ENCODE data around the gene NPPA. TPM values are rescaled to one million over a fixed set of nuclear protein-coding genes. Genes with fewer than 3 reads are reported as not detected.

NPPA gene
- total RNA-seq, 1 experiment from 2014 or later, result not detected

DNA sequence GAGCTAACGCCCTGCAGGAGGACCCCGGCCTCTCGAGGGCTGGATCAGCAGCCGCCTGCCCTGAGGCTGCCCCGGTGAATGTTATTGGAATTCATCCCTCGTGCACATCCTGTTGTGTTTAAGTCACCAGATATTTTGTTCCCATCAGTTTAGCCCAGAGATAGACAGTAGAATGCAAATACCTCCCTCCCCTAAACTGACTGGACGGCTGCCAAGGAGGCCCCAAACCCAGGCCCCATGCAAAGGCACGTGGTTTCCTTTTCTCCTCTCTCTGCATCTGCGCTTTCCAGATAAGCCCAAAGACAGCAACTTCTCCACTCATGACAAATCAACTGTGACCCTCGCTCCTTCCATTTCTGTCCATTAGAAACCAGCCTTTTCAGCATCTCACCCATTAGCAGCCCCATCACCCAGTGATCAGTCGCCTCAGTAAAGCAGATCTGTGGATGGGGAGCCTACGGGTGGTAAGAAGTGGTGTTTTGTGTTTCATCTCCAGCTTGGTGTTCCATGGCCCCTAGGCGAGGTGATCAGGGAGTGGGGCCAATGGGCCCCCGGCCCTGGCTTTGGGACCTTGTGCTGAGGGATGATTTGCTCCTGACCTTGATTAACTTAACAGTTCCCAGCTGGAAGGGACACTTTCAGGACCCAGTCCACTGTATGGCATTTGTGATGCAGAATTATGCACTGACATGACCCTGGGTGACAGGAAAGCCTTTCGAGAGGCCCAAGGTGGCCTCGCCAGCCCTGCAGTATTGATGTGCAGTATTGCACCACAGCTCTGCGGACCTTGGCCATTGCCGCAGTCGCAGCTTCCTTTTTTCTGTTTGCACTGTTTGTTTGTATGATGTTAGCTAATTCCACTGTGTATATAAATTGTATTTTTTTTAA lies 5.2 kb downstream of the NPPA start:
- DNase-seq (ENCODE audit: low read depth), result no peak

DNA sequence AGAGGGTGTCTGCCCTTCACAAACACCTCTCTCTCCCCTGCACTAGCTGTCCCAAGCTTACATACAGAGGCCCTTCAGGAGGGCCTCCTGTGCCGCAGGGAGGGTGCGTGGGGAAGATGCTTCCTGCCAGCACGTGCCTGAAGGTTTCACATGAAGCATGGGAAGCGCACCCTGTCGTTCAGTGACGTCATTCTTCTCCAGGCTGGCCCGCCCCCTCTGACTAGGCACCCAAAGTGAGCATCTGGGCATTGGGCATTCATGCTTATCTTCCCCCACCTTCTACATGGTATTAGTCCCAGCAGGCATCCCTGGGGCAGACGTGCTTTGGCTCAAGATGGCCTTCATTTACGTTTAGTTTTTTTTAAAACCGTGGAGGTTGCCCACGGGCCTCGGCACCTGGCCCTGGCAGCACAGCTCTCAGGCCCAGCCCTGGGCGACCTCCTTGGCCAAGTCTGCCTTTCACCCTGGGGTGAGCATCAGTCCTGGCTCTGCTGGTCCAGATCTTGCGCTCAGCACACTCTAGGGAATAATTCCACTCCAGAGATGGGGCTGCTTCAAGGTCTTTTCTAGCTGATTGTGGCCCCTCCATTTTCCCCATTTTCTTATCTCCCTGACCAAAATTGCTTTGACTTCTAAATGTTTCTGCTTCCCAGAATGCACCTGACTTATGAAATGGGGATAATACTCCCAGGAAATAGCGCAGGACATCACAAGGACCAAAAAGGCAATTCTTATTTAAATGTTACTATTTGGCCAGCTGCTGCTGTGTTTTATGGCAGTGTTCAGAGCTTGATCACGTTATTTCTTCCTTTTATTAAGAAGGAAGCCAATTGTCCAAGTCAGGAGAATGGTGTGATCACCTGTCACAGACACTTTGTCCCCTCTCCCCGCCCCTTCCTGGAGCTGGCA lies 6.1 kb downstream of the NPPA start:
- no peak for DNase-seq (ENCODE audit: low read depth)

DNA sequence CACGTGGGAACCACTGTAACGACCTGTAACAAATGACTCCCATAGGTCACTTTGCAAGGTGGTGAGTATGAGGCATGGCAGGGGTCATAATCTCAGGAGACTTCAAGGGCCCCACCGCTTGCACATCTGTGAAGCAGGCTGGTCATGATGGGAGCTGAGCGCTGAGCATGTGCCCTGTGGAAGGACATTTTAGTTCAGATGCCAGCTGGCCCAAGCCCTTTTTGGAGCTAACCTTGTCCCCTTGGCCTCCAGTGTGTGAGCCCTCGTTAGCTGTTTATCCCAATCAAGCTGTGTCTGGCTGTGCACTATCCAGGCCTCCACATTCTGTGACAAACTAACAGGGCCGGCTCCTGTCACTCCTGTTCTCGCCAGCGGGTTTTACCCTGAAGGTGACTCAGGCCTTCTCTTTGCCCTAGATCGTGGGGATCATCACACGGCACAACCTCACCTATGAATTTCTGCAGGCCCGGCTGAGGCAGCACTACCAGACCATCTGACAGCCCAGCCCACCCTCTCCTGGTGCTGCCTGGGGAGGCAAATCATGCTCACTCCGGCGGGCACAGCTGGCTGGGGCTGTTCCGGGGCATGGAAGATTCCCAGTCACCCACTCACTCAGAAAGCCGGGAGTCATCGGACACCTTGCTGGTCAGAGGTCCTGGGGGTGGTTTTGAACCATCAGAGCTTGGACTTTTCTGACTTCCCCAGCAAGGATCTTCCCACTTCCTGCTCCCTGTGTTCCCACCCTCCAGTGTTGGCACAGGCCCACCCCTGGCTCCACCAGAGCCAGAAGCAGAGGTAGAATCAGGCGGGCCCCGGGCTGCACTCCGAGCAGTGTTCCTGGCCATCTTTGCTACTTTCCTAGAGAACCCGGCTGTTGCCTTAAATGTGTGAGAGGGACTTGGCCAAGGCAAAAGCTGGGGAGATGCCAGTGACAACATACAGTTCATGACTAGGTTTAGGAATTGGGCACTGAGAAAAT lies 7.6 kb downstream of the NPPA start:
- DNase-seq (ENCODE audit: low read depth), result no peak

DNA sequence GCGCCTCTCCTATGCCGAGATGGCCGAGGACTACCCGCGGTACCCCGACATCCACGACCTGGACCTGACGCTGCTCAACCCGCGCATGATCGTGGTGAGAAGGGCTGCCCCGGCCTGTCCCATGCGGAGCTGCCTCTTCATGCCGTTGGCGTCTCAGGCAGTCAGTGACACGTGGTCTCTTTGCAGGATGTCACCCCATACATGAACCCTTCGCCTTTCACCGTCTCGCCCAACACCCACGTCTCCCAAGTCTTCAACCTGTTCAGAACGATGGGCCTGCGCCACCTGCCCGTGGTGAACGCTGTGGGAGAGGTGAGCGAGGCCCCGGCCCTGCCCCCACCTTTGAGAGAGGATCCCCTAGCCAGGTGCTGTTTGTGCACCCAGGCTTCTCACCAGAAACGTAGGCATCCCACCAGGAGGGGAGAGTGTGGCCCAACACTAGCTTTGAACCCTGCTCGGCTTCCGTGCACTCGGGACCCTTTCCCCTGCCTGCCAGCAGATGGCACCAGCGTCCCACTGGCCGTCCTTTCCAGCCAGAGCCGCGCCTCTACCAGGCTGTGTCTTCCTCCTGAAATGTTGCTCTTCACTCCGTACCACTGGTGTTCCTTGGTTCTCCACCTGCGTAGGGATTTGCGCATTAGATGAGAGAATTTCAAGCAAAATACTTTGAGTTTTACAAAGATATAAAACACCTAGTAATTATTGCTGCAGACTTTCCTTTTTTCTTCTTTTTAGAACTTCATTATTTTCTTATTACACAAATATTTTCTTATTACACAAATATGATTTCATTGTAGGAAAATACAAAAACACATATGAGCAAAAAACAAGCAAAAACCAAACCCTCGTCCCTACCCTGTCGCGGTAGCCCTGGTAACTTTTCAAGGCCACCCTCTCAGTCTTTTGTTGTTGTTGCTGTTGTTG lies 9.0 kb downstream of the NPPA start:
- DNase-seq (ENCODE audit: low read depth), result peak; percentile 74

DNA sequence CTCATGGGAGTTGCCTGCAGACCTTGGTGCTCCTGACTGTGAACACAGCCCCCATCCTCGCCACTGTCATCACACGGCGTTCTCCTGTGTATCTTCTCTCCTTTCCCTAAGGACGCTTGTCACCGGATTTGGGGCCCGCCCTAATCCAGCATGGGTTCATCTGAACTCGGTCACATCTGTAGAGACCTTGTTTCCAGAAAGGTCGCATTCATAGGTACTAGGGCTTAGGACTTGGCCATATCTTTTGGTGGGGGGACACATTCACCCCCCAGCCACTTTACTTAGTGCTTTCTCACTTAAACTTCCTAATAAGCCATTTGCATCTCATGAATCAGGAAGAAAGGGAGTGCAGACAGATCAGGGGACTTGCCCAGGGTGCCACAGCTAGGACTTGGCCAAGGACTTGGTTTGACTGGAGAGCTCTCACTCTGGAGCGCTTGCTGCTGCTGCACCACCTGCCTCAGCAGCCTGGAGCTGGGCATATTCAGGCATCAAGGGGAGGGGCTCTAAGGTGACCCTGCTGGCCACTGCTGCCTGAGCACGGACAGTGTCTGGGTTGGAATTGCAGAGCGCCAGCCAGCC lies 9.7 kb downstream of the NPPA start:
- no peak for DNase-seq (ENCODE audit: low read depth)

DNA sequence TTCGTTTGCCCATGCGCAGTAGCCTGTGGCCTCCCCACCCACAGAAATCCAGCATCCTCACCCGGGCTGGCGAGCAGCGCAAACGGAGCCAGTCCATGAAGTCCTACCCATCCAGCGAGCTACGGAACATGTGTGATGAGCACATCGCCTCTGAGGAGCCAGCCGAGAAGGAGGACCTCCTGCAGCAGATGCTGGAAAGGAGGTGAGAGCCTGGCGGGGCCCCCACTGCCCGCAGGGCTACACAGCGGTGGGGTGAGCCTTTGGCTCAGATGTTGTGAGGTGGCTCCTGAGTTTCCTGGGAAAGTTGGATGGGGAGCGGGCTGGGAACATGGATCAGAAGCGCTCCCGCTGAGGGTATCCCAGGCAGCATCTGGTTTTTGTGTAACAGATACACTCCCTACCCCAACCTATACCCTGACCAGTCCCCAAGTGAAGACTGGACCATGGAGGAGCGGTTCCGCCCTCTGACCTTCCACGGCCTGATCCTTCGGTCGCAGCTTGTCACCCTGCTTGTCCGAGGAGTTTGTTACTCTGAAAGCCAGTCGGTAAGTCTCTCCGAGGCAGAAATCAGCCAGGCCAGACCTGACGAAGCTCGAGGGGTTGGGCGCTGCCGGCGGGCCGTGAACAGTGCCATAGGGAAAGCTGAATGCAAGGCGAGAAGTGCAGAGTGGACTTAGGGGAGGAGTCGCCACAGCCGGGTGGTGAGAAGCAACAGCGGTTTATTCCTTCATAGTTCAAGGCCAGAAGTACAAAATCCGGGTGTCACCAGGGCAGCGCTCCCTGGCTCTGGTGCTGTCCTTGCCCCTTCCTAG lies 10.4 kb downstream of the NPPA start:
- no peak for DNase-seq (ENCODE audit: low read depth)

DNA sequence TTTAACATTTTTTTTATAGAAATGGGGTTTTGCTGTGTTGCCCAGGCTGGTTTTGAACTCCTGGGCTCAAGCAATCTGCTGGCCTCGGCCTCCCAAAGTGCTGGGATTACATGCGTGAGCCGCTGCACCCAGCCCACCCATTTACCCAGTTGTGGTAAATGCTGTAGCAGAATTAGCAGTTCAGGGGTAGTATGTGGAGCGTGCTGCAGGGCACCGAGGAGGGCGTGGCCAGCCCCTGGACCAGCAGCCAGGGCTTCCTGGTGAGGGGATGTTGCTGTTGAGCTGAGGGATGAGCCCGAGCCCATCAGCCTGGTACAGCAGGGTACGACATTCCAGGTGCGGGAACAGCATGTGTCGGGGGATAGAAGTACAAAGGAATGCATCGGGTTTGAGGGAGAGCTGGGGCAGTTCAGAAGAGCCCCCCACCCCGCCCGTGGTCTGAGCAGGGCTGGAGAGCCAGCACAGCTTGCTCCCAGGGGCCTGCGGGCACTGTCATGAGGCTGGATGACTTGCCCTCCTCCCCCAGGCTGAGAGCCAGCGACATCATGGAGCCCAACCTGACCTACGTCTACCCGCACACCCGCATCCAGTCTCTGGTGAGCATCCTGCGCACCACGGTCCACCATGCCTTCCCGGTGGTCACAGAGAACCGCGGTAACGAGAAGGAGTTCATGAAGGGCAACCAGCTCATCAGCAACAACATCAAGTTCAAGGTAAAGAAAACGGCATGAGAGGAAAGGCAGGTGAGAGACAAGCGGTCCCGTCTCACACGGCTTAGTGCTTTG lies 11.9 kb downstream of the NPPA start:
- no peak for DNase-seq (ENCODE audit: low read depth)

DNA sequence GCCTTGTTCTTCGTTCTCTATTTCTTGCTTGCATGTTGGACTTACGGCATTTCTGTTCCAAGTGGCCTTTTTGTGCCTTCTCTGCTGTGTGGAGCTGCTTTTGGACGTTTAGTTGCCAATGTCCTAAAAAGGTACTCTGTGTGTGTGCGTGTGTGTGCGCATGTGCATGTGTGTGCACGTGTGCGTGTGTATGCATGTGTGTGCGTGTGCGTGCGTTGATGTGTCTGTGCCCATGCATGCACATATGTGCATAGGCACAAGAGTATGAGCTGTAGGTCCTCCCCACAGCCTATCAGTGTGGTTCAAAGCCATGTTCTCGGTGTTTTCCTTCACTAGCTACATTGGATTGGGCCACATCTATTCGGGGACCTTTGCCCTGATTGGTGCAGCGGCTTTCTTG lies 13.7 kb downstream of the NPPA start:
- DNase-seq (ENCODE audit: low read depth), result no peak

DNA sequence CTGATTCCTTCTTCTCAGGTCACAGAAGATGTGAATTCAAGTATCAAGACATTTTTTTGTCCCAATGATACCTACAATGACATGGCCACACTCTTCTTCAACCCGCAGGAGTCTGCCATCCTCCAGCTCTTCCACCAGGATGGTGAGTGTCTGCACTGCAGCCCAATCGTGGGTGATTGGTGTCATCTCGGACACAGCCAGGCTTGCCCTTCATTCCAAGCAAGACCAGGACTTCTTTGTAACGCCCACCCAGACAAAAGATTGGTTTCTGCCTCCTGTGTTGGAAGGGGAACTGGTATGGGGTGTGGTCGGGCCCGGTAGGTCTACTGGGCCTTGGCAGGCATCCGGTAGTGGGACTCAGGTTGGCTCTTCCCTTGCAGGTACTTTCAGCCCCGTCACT lies 14.1 kb downstream of the NPPA start:
- no peak for DNase-seq (ENCODE audit: low read depth)

DNA sequence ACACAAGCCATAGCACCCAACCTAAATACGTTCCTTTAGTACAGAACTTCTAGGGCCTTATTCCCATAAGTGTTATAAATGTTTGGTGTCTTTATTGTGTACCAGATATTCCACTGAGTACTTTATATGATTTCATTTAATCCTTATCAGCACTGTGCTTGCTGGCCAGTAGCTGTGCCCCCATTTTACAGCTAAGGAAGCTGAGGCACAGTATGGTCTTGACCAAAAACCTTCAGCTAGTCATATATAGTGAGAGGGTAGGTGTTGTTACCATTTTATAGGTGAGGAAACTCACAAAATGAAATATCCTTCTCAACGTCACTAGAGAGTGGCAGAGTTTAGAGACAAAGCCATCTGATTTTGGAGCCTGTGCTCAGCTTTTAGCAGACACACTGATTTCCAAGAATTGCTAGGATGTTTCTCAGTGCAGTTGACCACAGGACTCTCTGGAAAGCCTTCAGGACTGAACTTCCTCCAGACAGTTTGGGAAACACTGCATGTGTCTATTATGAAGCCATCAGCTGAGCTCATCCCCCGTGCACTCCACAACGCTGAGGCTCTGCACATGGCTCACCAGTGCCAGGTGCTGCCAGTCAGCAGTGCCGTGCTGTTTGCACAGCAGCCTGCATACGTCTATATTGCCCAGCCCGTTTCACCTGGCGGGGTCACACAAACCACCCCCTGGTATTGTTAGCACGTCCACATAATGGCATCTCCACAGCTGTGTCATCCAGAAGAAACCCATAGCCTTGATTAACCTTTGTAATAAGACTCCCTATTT lies 15.4 kb downstream of the NPPA start:
- DNase-seq (ENCODE audit: low read depth), result no peak

DNA sequence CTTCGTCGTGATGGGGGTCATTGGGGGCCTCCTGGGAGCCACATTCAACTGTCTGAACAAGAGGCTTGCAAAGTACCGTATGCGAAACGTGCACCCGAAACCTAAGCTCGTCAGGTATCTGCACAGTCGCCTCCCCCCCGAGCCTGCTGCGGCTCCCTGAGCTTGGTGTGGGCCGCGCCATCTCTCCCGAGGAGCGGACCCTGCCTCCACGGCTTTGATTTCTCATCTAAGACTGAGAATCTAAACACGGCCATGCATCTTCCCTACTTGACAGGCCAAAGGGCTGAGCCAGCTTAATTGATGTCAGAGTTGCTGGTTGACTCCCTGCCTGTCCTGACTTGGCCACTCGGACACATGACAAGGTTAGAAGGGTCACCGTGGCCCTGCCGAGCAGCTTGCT lies 19.1 kb downstream of the NPPA start:
- no peak for DNase-seq (ENCODE audit: low read depth)

DNA sequence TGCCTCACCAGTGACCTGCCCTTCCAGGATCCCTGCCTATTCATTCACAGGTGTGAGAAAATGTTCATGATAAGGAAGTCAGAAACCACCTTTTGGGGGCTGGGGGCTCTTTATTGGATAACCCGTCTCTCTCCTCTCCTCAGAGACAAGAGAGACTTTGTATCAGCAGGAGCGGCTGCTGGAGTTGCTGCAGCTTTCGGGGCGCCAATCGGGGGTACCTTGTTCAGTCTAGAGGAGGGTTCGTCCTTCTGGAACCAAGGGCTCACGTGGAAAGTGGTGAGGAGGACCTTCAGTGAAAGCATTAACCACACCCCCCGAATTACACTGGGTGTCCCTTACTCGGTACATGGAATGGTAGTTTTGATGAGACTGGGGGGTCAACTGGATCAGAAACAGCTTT lies 20.6 kb downstream of the NPPA start:
- no peak for DNase-seq (ENCODE audit: low read depth)

DNA sequence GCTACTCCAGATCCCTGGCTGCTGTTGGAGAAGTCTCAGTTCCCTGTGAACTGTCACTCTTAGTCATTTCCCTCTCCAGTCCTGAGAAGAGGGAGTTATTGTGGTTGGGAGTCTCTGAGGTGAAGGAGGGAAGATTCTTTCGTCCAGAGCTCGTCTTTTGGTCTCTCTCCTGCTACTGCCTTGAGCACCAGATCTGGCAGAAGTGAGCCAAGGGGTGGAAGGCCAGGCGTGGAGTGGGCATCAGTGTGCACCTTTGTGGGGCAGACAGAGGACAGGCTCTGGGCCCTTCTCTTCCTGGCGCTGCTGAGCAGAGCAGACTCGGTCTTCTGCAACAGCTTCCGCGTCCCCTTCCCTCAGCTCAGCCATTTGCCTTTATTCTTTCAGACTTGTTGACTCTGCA lies 22.5 kb downstream of the NPPA start:
- DNase-seq (ENCODE audit: low read depth), result no peak

DNA sequence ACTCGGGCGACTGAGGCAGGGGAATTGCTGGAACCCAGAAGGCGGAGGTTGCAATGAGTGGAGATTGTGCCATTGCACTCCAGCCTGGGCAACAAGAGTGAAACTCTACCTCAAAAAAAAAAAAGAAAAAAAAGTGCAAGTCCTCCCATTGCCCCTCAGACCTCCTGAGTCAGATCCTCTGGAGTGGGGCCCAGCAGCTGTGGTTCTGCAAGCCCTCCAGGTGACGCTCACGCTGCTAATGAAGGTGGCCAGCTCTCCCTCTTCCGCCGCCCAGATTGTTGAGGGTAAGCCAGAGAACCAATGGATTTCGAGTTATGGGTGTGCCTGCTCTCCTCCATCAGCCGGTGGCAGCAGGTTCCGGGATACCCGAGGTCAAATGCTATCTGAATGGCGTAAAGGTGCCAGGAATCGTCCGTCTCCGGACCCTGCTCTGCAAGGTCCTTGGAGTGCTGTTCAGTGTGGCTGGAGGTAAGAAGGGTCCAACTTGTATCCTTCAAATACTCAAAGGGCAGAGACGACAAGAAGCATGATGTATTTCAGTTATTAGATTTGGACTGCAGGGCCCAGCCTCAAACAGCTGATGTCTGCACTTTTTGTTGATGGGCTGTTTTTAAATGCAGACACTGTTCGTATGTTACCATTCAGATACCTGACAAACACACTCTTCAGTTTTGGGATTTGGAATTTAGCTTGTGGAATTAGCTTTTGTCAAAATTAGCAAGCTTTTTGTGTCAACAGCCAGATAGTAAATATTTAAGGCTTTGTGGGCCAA lies 24.0 kb downstream of the NPPA start:
- DNase-seq (ENCODE audit: low read depth), result peak; percentile 86

DNA sequence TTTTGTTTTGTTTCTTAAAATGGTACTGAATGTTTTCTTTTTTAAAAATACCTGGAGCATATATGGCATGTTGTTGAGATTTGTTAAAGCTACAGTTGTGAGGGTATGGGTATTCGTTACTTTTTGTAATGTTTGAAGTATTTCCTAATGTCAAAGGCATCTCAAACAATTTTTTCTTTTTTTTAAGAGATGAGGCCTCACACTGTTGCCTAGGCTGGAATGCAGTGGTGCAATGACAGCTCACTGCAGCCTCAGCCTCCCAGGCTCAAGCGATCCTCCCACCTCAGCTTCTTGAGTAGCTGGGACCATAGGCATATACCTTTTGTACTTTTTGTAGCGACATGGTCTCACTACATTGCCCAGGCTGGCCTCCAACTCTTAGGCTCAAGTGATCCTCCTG lies 25.5 kb downstream of the NPPA start:
- DNase-seq (ENCODE audit: low read depth), result peak; percentile 43

DNA sequence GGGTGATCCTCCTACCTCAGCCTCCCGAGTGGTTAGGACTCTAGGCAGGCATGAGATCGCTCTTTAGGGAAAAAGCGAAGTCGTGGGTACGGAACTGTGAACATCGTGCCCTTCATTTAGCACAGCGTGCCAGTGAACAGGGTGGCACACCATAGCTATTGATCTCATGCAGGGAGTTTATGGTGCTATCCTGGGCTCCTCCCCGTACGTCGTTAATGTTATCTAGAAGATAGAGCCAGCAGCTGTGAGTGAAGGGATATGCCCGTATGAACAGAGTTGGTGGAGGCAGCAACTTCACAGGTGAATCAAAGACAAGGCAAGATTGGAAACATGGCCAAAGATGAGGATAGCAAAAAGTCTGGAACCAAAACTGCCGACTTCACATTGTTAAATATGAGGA lies 30.4 kb downstream of the NPPA start:
- no peak for DNase-seq (ENCODE audit: low read depth)

DNA sequence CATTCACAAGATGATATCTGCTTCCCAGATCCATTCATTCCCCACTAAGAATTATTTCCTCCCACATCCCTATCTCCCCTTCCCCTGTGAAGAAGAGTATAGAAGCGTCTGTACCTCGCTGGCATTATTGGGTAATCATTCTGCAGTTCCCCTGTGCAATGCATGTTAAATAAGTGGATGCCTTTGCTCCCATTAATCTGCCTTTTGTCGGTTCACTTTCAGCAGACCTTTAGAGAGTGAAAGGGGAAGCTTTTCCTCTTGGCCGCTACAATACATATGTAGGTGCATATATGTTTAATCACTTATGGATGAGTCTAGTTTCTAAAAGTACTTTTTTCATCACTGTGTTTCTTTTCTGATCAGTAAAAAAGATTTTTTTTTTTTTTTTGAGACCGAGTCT lies 34.6 kb downstream of the NPPA start:
- DNase-seq (ENCODE audit: low read depth), result no peak
